NB4 (cell line): ENCODE results near the gene ST3GAL4.

Source experiments
- CTCF ChIP-seq: IDR thresholded peaks from one replicate; pipeline ENCODE4 v1.5.1; 2012; ENCODE audit warnings: low read depth, low read length
- MAX ChIP-seq: IDR thresholded peaks from 2 replicates; pipeline ENCODE4 v1.6.1; 2011; ENCODE audit warnings: low read depth, low read length
- MYC ChIP-seq: IDR thresholded peaks from 2 replicates; pipeline ENCODE4 v1.6.1; 2011; ENCODE audit warnings: low read depth, low read length
- POLR2A ChIP-seq: IDR thresholded peaks from 2 replicates; pipeline ENCODE4 v1.6.1; 2011; ENCODE audit warnings: mild to moderate bottlenecking; ENCODE audit not compliant: insufficient read length; ENCODE audit errors: extremely low read depth

GRCh38 chr11:126347751-126348668 is 7.5 kb upstream of the ST3GAL4 start:
- TF ChIP-seq CTCF = no peak
- no peak for TF ChIP-seq POLR2A
- peak; percentile 20; the same call in 1 of the 2 replicates for TF ChIP-seq MYC
- TF ChIP-seq MAX = peak; percentile 41
